Subcutaneous adipose tissue (tissue), 4 donors: ENCODE measurements around the gene CCDC88A. TPM values are rescaled to one million over a fixed set of nuclear protein-coding genes. Genes with fewer than 3 reads are reported as not detected.

Source experiments
- CTCF ChIP-seq: fragments of 450-650 bp; IDR thresholded peaks from one replicate; pipeline ENCODE4 v1.5.1; 2016; ENCODE audit warnings: low read depth, mild to moderate bottlenecking, control low read depth, antibody characterized with exemption, moderate library complexity
- total RNA-seq, 4 donors: library from RNA; depleted of rRNA; stranded (reverse); fragments of >200 nt; gene quantifications; one replicate each; pipeline ENCODE4 v1.1.0, GENCODE V29; 2016

CCDC88A gene
- total RNA-seq, 4 donors from 2014 or later, result 55.2 to 269 (median 76.6) TPM

- no peak for TF ChIP-seq CTCF
Measured at GRCh38 chr2:55408098-55408882, 11.4 kb downstream of the CCDC88A start.

- TF ChIP-seq CTCF, result no peak
Measured at GRCh38 chr2:55405116-55405515, 14.5 kb downstream of the CCDC88A start.

GRCh38 chr2:55403256-55403998 is 16.2 kb downstream of the CCDC88A start:
- no peak for TF ChIP-seq CTCF

GRCh38 chr2:55401124-55401523 is 18.5 kb downstream of the CCDC88A start:
- no peak for TF ChIP-seq CTCF

- no peak for TF ChIP-seq CTCF
Measured at GRCh38 chr2:55400332-55400731, 19.3 kb downstream of the CCDC88A start.

GRCh38 chr2:55399815-55400214 is 19.8 kb downstream of the CCDC88A start:
- TF ChIP-seq CTCF, result no peak
